Measurements from ENCODE around the gene SPATS2L.

Gene SPATS2L

DNA sequence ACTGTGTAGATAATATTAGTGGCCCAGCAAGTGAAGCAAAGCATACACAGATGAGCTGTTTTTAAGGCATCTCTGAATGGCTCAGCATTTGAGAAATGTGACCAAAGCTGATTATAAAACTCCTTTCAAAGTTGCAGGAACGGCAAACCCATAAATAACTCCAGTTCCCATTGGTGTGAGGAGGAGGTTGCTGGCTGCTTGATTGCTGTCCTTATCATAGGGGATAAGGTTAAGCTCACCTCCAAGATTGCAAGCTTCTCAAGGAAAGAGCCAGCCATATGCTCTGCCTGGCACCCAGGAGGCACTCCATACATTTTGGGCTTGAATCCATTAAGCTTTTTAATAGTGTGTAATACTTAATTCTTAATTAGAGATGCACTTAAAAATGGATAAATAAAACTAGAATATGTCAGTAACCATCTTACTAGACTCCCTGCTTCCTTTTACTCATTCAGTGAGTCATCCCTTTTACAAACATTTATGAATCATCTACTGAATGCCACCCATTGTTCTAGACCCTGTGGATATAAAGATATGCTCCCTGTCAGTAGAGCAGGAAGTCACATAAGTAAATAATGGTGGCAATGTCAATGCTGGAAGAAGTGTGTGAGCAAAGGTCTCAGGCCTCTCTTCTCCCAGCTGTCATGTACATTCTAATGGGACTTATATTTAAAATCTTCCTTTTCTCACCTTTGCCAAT, 99.3 kb downstream of the SPATS2L start:
- Histone ChIP-seq H3K4me3 (ENCODE audit: low read depth, low read length) (no peak overlapping the region), H3K27me3 (ENCODE audit: insufficient read depth, low read depth, severe bottlenecking) (no peaks in the 10 kb centered on the region), H3K9me3 (ENCODE audit: severe bottlenecking) (peaks cover 4% of the 10 kb centered on the region), H3K27ac (peak overlapping the region; percentile 42; the same call in 1 of the 2 replicates), H3K36me3 (no peaks in the 10 kb centered on the region)
- TF ChIP-seq, protein P1, sequence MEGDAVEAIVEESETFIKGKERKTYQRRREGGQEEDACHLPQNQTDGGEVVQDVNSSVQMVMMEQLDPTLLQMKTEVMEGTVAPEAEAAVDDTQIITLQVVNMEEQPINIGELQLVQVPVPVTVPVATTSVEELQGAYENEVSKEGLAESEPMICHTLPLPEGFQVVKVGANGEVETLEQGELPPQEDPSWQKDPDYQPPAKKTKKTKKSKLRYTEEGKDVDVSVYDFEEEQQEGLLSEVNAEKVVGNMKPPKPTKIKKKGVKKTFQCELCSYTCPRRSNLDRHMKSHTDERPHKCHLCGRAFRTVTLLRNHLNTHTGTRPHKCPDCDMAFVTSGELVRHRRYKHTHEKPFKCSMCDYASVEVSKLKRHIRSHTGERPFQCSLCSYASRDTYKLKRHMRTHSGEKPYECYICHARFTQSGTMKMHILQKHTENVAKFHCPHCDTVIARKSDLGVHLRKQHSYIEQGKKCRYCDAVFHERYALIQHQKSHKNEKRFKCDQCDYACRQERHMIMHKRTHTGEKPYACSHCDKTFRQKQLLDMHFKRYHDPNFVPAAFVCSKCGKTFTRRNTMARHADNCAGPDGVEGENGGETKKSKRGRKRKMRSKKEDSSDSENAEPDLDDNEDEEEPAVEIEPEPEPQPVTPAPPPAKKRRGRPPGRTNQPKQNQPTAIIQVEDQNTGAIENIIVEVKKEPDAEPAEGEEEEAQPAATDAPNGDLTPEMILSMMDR (IDR thresholded peaks at IDR 0.05; ENCODE audit: low read depth, low read length): no peak
- DNase-seq: peak; percentile 66

DNA sequence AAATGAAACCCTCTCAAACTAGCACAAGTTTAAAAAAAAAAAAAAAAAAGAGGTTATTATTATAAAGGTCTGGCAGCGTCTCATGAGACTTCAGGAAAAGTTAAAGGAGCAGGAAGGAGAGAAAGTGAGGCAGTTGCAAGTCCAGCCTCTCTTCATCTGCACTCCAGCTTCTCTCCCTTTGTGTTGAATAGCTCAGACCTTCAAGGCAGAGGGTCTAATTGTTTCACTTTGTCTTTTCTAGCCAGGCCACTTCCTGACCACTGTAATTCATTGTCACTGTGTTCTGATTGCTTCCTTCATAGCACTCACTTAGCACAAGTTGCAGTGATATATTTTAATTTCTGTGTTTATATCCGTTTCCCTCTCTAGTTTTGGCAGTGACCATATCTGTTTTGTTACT, 99.9 kb downstream of the SPATS2L start:
- no peak overlapping the region for H3K27ac ChIP-seq
- no peaks in the 10 kb centered on the region for H3K36me3 ChIP-seq
- H3K27me3 ChIP-seq (ENCODE audit: insufficient read depth, low read depth, severe bottlenecking): no peaks in the 10 kb centered on the region
- DNase-seq: no peak
- peaks cover 4% of the 10 kb centered on the region for H3K9me3 ChIP-seq (ENCODE audit: severe bottlenecking)
- no peak overlapping the region for H3K4me3 ChIP-seq (ENCODE audit: low read depth, low read length)
- TF ChIP-seq, protein P1 (IDR thresholded peaks at IDR 0.05; ENCODE audit: low read depth, low read length): no peak

DNA sequence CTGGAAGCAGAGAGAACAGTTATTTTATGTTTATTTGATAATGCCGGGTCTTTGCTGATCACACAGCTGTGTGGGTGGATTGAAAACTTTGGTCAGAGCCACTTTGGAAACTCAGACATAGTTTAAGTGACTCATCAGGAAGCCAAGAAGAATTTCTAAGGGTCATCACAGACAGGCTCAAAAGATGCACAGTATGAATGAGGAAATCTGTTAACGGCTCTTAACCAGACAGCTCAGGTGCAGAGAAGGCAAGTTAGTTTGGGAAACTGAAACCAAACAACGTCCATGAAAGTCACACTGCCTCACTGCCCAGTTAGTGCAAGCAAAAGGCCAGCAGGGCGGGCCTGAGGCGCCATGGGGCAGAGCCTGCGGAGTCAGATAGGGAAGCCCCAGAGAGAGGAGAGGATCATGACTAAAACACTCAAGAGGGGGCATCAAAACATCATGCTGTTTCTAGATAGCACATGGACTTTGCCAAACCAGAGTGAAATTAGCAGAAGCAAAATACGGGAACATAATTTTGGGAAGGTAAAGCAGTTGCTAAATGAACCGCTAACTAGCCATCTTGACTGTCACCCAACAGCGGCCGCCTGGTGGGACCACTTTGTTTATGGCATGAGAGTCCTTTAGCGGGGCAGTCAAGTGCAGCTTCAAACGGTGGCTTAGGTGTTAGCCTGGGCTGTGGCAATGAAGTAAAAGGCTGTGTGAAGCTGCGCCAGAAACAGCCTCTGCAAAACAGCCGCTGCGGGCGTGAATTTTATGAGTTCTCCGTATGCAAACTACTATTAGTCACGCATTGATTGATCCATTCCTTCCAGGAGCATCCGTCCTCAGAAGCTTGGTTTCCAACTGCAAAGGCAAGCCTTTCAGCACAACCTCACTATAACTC, 102.2 kb downstream of the SPATS2L start:
- TF ChIP-seq, protein P1 (IDR thresholded peaks at IDR 0.05; ENCODE audit: low read depth, low read length): no peak
- Histone ChIP-seq H3K36me3 (no peaks in the 10 kb centered on the region), H3K4me3 (ENCODE audit: low read depth, low read length) (no peak overlapping the region), H3K27me3 (ENCODE audit: insufficient read depth, low read depth, severe bottlenecking) (no peaks in the 10 kb centered on the region), H3K9me3 (ENCODE audit: severe bottlenecking) (peaks cover 4% of the 10 kb centered on the region), H3K27ac (no peak overlapping the region)
- no peak for DNase-seq

DNA sequence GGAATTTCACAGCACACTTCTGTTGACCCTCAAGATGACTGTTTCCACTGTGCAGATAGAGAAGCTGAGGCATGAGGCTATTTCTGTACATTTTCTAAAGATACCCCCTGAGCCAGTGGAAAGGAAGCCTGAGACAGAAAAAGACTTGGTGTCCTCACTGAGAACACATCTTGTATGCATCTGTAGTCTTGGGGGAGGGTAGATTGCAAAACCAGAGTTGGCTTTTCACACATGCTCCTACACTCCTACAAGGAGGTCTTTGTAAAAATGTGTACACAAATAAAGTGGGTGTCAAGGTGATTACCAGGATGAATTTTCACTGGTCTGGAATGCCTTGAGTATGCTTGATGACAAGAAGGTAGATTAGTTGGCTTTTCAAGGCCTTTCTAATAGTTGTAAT, 105.3 kb downstream of the SPATS2L start:
- Histone ChIP-seq H3K36me3 (no peaks in the 10 kb centered on the region; the same call in 1 of the 2 replicates), H3K9me3 (ENCODE audit: severe bottlenecking) (no peaks in the 10 kb centered on the region), H3K4me3 (ENCODE audit: low read depth, low read length) (no peak overlapping the region), H3K27me3 (ENCODE audit: insufficient read depth, low read depth, severe bottlenecking) (no peaks in the 10 kb centered on the region), H3K27ac (no peak overlapping the region)
- no peak for DNase-seq
- TF ChIP-seq, protein P1 (IDR thresholded peaks at IDR 0.05; ENCODE audit: low read depth, low read length): no peak

DNA sequence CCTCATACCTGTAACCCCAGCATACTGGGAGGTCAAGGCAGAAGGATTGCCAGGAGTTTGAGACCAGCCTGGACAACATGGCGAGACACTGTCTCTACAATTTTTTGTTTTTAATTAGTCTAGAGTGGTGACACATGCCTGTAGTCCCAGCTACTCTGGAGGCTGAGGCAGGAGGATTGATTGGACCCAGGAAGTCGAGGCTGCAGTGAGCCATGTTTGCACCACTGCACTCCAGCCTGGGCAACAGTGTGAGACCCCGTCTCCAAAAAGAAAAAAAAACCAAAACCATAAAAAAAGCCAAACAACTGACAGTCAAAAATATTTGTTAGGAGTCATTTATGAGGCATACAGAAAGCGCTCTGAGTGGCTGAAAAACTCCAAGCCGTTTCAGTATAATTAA, 107.9 kb downstream of the SPATS2L start:
- TF ChIP-seq, protein P1 (IDR thresholded peaks at IDR 0.05; ENCODE audit: low read depth, low read length): no peak
- no peaks in the 10 kb centered on the region; the same call in none of the 2 replicates for H3K36me3 ChIP-seq
- no peak overlapping the region for H3K4me3 ChIP-seq (ENCODE audit: low read depth, low read length)
- no peak for DNase-seq
- no peak overlapping the region for H3K27ac ChIP-seq
- no peaks in the 10 kb centered on the region for H3K9me3 ChIP-seq (ENCODE audit: severe bottlenecking)
- no peaks in the 10 kb centered on the region for H3K27me3 ChIP-seq (ENCODE audit: insufficient read depth, low read depth, severe bottlenecking)

Measured in WERI-Rb-1 (cell line).